AG09309 (cell line): ENCODE results near the gene FGFR2.

Source experiments
- DNase-seq: peaks from one replicate; pipeline ENCODE4 v3.0.0-alpha.2; 2010; ENCODE audit warnings: low read depth
- H3K4me3 ChIP-seq: 2 replicates; pipeline ENCODE4 v1.5.1; 2011; ENCODE audit warnings: mild to moderate bottlenecking, low read depth, low read length, moderate library complexity; ENCODE audit not compliant: control insufficient read depth
- CTCF ChIP-seq: IDR thresholded peaks from 2 replicates; pipeline ENCODE4 v1.5.1; 2011; ENCODE audit warnings: mild to moderate bottlenecking, low read depth, low read length, inconsistent platforms; ENCODE audit not compliant: insufficient read depth, control insufficient read depth; ENCODE audit errors: missing control alignments

Gene FGFR2

GRCh38 chr10:121598263-121599249 lies at the start of gene FGFR2:
TSS of gene FGFR2 (minus strand) at chr10:121598444. CDS start at chr10:121593817, 4,627 bp downstream.
- peak within 1 kb of the TSS; percentile 36 for H3K4me3 ChIP-seq
- DNase-seq: no peak
- TF ChIP-seq CTCF: no peak

- TF ChIP-seq CTCF: no peak
- DNase-seq: no peak
- no peak overlapping the region for H3K4me3 ChIP-seq
These were observed 49.2 kb upstream of the FGFR2 start for GRCh38 chr10:121647401-121647800.

- TF ChIP-seq CTCF: no peak
- H3K4me3 ChIP-seq: no peak overlapping the region
- DNase-seq: no peak
These were observed 47.5 kb upstream of the FGFR2 start for GRCh38 chr10:121645696-121646095.

GRCh38 chr10:121644501-121644900 lies 46.3 kb upstream of the FGFR2 start:
- no peak for TF ChIP-seq CTCF
- no peak overlapping the region for H3K4me3 ChIP-seq
- DNase-seq: no peak

GRCh38 chr10:121640266-121640665 lies 42.0 kb upstream of the FGFR2 start:
- no peak for DNase-seq
- H3K4me3 ChIP-seq: no peak overlapping the region
- TF ChIP-seq CTCF: no peak

- no peak for DNase-seq
- no peak for TF ChIP-seq CTCF
- H3K4me3 ChIP-seq: no peak overlapping the region
These were observed 41.2 kb upstream of the FGFR2 start for GRCh38 chr10:121639416-121639815.
